Liver (tissue), 9 donors: Measurements from ENCODE around the gene GYG2. TPM values are rescaled to one million over a fixed set of nuclear protein-coding genes. Genes with fewer than 3 reads are reported as not detected.

ENCODE experiments used
- DNase-seq: peaks from one replicate; pipeline ENCODE4 v3.0.0-alpha.2; 2017; ENCODE audit warnings: low spot score
- H3K27ac ChIP-seq, 2 donors: one replicate each; pipeline ENCODE4 v1.7.0; 2013; ENCODE audit warnings: inconsistent platforms in 2 of 2, low read length in 2 of 2, control low read depth in 1 of 2, low read depth in 1 of 2, mild to moderate bottlenecking in 1 of 2
- H3K27me3 ChIP-seq, 4 donors: one replicate each; pipeline versions ENCODE4 v1.6.1 to v1.7.0; 2013; ENCODE audit warnings: low read length in 3 of 4, inconsistent platforms in 1 of 4, mild to moderate bottlenecking in 1 of 4, moderate library complexity in 1 of 4; ENCODE audit not compliant: control insufficient read depth in 4 of 4, insufficient read depth in 4 of 4
- H3K36me3 ChIP-seq, 4 donors: one replicate each; pipeline versions ENCODE4 v1.6.1 to v1.7.0; 2013; ENCODE audit warnings: low read length in 3 of 4, mild to moderate bottlenecking in 3 of 4, low read depth in 1 of 4, moderate library complexity in 1 of 4; ENCODE audit not compliant: control insufficient read depth in 4 of 4, insufficient read depth in 3 of 4
- H3K4me1 ChIP-seq, 4 donors: one replicate each; pipeline versions ENCODE4 v1.6.1 to v1.7.0; 2013; ENCODE audit warnings: low read length in 3 of 4, mild to moderate bottlenecking in 3 of 4, moderate library complexity in 1 of 4; ENCODE audit not compliant: control insufficient read depth in 4 of 4, insufficient read depth in 4 of 4
- H3K4me3 ChIP-seq, 3 donors: one replicate each; pipeline versions ENCODE4 v1.6.1 to v1.7.0; 2013; ENCODE audit warnings: low read length in 3 of 3, control low read depth in 1 of 3, low read depth in 1 of 3, mild to moderate bottlenecking in 1 of 3
- H3K9ac ChIP-seq, 2 donors: one replicate each; pipeline ENCODE4 v1.7.0; 2013; ENCODE audit warnings: low read length in 2 of 2, mild to moderate bottlenecking in 2 of 2, moderate library complexity in 2 of 2, control low read depth in 1 of 2, low read depth in 1 of 2
- H3K9me3 ChIP-seq, 4 donors: one replicate each; pipeline versions ENCODE4 v1.6.1 to v1.7.0; 2013; ENCODE audit warnings: low read length in 3 of 4; ENCODE audit not compliant: control insufficient read depth in 4 of 4
- ATF3 ChIP-seq: IDR thresholded peaks from 2 replicates; pipeline ENCODE4 v1.6.1; 2016; ENCODE audit warnings: antibody characterized with exemption
- CTCF ChIP-seq: fragments of 150-350 bp; IDR thresholded peaks from 2 replicates; pipeline ENCODE4 v1.5.1; 2017; ENCODE audit warnings: improper control_type of control experiment, low read depth, low read length; ENCODE audit not compliant: missing input control
- EGR1 ChIP-seq, 2 donors: IDR thresholded peaks; 2 replicates each; pipeline ENCODE4 v1.6.1; 2016 to 2018; ENCODE audit warnings: antibody characterized with exemption in 2 of 2, low read depth in 2 of 2
- FOXA1 ChIP-seq: IDR thresholded peaks from 2 replicates; pipeline ENCODE4 v1.6.1; 2016; ENCODE audit warnings: antibody characterized with exemption
- FOXA2 ChIP-seq: IDR thresholded peaks from 2 replicates; pipeline ENCODE4 v1.6.1; 2016; ENCODE audit warnings: antibody characterized with exemption
- GABPA ChIP-seq, 2 donors: IDR thresholded peaks in 1 of 2; conservative IDR thresholded peaks in 1 of 2; 2 replicates each; pipeline ENCODE4 v1.6.1; 2016; ENCODE audit warnings: antibody characterized with exemption in 2 of 2, mild to moderate bottlenecking in 1 of 2, moderate library complexity in 1 of 2
- HNF4A ChIP-seq, 2 donors: conservative IDR thresholded peaks; 2 replicates each; pipeline ENCODE4 v1.6.1; 2016; ENCODE audit warnings: antibody characterized with exemption in 2 of 2, mild to moderate bottlenecking in 2 of 2
- HNF4G ChIP-seq: IDR thresholded peaks from 2 replicates; pipeline ENCODE4 v1.6.1; 2016; ENCODE audit warnings: antibody characterized with exemption
- JUND ChIP-seq, 2 donors: IDR thresholded peaks; 2 replicates each; pipeline ENCODE4 v1.6.1; 2016; ENCODE audit warnings: antibody characterized with exemption in 2 of 2
- NR2F2 ChIP-seq: IDR thresholded peaks from 2 replicates; pipeline ENCODE4 v1.6.1; 2016; ENCODE audit warnings: antibody characterized with exemption
- RAD21 ChIP-seq, 2 donors: IDR thresholded peaks; 2 replicates each; pipeline ENCODE4 v1.6.1; 2016; ENCODE audit warnings: antibody characterized with exemption in 2 of 2, mild to moderate bottlenecking in 2 of 2
- RXRA ChIP-seq, 2 donors: IDR thresholded peaks; 2 replicates each; pipeline ENCODE4 v1.6.1; 2017 to 2018; ENCODE audit warnings: antibody characterized with exemption in 2 of 2, mild to moderate bottlenecking in 1 of 2
- SP1 ChIP-seq: IDR thresholded peaks from 2 replicates; pipeline ENCODE4 v1.6.1; 2018; ENCODE audit warnings: antibody characterized with exemption, mild to moderate bottlenecking
- TAF1 ChIP-seq: conservative IDR thresholded peaks from 2 replicates; pipeline ENCODE4 v1.6.1; 2016; ENCODE audit warnings: antibody characterized with exemption, mild to moderate bottlenecking
- YY1 ChIP-seq: IDR thresholded peaks from 2 replicates; pipeline ENCODE4 v1.6.1; 2016; ENCODE audit warnings: antibody characterized with exemption, mild to moderate bottlenecking
- WGBS: extraction: QIAGEN DNeasy Blood & Tissue Kit; methylation state at CpG from one replicate; pipeline ENCODE4 v1.1.7; 2013; 5-methylcytosine and 5-hydroxymethylcytosine counted together
- polyA plus RNA-seq, 2 donors: library from polyadenylated mRNA; stranded (reverse) in 1 of 2; unstranded in 1 of 2; fragments of 200-250 nt in 1 of 2; fragments of >200 nt in 1 of 2; fragmentation: Nextera tagmentation in 1 of 2; extraction: Ambion mirVana in 1 of 2; gene quantifications; one replicate each; pipeline versions ENCODE4 v1.2.1 to v1.2.3, GENCODE V29; 2013 to 2015
- total RNA-seq, 2 donors: library from RNA; depleted of rRNA; stranded (reverse); fragments of >200 nt; gene quantifications; one replicate each; pipeline ENCODE4 v1.2.3, GENCODE V29; 2014
- TF ChIP-seq, protein P1 (sequence below): IDR thresholded peaks from 2 replicates; pipeline ENCODE4 v1.6.1; 2016; ENCODE audit warnings: antibody characterized with exemption
- TF ChIP-seq, protein P2 (sequence below): IDR thresholded peaks from 2 replicates; pipeline ENCODE4 v1.6.1; 2016; ENCODE audit warnings: antibody characterized with exemption, mild to moderate bottlenecking
- TF ChIP-seq, protein P3 (sequence below): IDR thresholded peaks from 2 replicates; pipeline ENCODE4 v1.6.1; 2016; ENCODE audit warnings: antibody characterized with exemption
- donor health status: healthy.
- donor health status: healthy.
- donor health status: healthy.
- donor health status: healthy.
- donor health status: healthy.

Gene GYG2
- total and polyA plus RNA-seq, 4 donors, result 11.3 to 32.6 (median 14.3) TPM

DNA sequence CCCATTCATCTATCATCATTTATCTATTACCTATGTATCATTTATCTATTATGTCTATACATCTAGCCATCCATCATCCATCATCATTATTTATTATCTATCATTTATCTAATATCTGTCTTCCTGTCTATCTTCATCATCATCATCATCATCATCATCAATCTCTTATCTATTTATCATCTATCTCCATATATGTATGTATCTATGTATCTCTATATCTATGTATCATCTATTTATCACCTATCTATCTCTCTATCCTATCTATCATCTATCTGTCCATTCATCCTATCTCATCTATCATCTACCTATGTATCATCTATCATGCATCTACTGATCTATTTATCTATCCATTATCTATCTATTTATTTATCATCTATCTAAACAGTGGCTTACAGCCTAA lies 3.8 kb upstream of the GYG2 start:
- no peak for DNase-seq
- peaks cover 0 to 27% (median 5%) of the 10 kb centered on the region in 4 donors for H3K4me1 ChIP-seq
- TF ChIP-seq HNF4G, result no peak
- no peak overlapping the region for H3K4me3 ChIP-seq
- no peaks in the 10 kb centered on the region for H3K36me3 ChIP-seq
- H3K27ac ChIP-seq, result no peak overlapping the region
- no peaks in the 10 kb centered on the region for H3K27me3 ChIP-seq
- no peak overlapping the region for H3K9ac ChIP-seq
- H3K9me3 ChIP-seq, result no peaks in the 10 kb centered on the region

GRCh38 chrX:2828959-2829411 lies 255 bp downstream of the GYG2 start:
- no peak for DNase-seq
- Histone ChIP-seq H3K9ac (no peak overlapping the region), H3K36me3 (peaks cover 0 to 2% (median 0%) of the 10 kb centered on the region in 4 donors), H3K27me3 (no peaks in the 10 kb centered on the region), H3K27ac (peak overlapping the region in 1 of 2 donors; percentile 18), H3K9me3 (no peaks in the 10 kb centered on the region), H3K4me1 (peaks cover 0 to 26% (median 5%) of the 10 kb centered on the region in 4 donors), H3K4me3 (peak overlapping the region in 2 of 3 donors; percentile 60 to 69)
- TF ChIP-seq, protein P1, sequence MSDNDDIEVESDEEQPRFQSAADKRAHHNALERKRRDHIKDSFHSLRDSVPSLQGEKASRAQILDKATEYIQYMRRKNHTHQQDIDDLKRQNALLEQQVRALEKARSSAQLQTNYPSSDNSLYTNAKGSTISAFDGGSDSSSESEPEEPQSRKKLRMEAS, result no peak
- no peak for TF ChIP-seq RXRA (IDR thresholded peaks at IDR 0.05)
- TF ChIP-seq FOXA1, result no peak
- TF ChIP-seq HNF4A (conservative IDR thresholded peaks at IDR 0.05), result no peak
- TF ChIP-seq JUND (IDR thresholded peaks at IDR 0.05), result no peak
- TF ChIP-seq NR2F2, result no peak
- TF ChIP-seq, protein P2, sequence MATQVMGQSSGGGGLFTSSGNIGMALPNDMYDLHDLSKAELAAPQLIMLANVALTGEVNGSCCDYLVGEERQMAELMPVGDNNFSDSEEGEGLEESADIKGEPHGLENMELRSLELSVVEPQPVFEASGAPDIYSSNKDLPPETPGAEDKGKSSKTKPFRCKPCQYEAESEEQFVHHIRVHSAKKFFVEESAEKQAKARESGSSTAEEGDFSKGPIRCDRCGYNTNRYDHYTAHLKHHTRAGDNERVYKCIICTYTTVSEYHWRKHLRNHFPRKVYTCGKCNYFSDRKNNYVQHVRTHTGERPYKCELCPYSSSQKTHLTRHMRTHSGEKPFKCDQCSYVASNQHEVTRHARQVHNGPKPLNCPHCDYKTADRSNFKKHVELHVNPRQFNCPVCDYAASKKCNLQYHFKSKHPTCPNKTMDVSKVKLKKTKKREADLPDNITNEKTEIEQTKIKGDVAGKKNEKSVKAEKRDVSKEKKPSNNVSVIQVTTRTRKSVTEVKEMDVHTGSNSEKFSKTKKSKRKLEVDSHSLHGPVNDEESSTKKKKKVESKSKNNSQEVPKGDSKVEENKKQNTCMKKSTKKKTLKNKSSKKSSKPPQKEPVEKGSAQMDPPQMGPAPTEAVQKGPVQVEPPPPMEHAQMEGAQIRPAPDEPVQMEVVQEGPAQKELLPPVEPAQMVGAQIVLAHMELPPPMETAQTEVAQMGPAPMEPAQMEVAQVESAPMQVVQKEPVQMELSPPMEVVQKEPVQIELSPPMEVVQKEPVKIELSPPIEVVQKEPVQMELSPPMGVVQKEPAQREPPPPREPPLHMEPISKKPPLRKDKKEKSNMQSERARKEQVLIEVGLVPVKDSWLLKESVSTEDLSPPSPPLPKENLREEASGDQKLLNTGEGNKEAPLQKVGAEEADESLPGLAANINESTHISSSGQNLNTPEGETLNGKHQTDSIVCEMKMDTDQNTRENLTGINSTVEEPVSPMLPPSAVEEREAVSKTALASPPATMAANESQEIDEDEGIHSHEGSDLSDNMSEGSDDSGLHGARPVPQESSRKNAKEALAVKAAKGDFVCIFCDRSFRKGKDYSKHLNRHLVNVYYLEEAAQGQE, result no peak
- TF ChIP-seq GABPA (IDR thresholded peaks at IDR 0.05 in 1 of 2, conservative IDR thresholded peaks at IDR 0.05 in 1 of 2), result no peak
- no peak for TF ChIP-seq RAD21 (IDR thresholded peaks at IDR 0.05)
- no peak for TF ChIP-seq SP1
- TF ChIP-seq FOXA2, result no peak
- TF ChIP-seq ATF3, result no peak
- TF ChIP-seq, protein P3, sequence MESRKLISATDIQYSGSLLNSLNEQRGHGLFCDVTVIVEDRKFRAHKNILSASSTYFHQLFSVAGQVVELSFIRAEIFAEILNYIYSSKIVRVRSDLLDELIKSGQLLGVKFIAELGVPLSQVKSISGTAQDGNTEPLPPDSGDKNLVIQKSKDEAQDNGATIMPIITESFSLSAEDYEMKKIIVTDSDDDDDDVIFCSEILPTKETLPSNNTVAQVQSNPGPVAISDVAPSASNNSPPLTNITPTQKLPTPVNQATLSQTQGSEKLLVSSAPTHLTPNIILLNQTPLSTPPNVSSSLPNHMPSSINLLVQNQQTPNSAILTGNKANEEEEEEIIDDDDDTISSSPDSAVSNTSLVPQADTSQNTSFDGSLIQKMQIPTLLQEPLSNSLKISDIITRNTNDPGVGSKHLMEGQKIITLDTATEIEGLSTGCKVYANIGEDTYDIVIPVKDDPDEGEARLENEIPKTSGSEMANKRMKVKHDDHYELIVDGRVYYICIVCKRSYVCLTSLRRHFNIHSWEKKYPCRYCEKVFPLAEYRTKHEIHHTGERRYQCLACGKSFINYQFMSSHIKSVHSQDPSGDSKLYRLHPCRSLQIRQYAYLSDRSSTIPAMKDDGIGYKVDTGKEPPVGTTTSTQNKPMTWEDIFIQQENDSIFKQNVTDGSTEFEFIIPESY, result no peak
- TF ChIP-seq YY1, result no peak
- TF ChIP-seq CTCF, result no peak
- TF ChIP-seq EGR1 (IDR thresholded peaks at IDR 0.05; ENCODE audit: low read depth in 2 of 2), result no peak
- no peak for TF ChIP-seq TAF1
- TF ChIP-seq HNF4G, result no peak
- WGBS, result 2% methylated on average over 44 of the region's 44 CpGs
